ENCODE data around the gene PCMTD2. TPM values are rescaled to one million over a fixed set of nuclear protein-coding genes. Genes with fewer than 3 reads are reported as not detected.

Gene PCMTD2
- total and polyA plus RNA-seq, 10 of the 15 experiments (the other 5 are each of a cell fraction or from before 2014, with no cell fraction given): 6.8 to 36.8 (median 16.5) TPM

- CTCF ChIA-PET: interaction anchor here (2.5 kb wide), 1 partner anchor 8 kb away, joined by 7 read pairs; no protein-coding TSS in a partner anchor
- TF ChIP-seq YBX1 (IDR thresholded peaks at IDR 0.05): no peak
- POLR2A ChIA-PET: no interaction called here
- H3K9ac ChIP-seq (ENCODE audit: control insufficient read depth, insufficient read depth, low read length): no peak overlapping the region
- no peak overlapping the region for H2AFZ ChIP-seq (ENCODE audit: control insufficient read depth, low read depth, low read length)
- H4K20me1 ChIP-seq (ENCODE audit: control insufficient read depth, insufficient read depth): no peaks in the 10 kb centered on the region
- H3K27me3 ChIP-seq (replicated peaks in 1 of 2; ENCODE audit: control insufficient read depth in 2 of 2, insufficient read depth in 2 of 2, low read length in 1 of 2): no peaks in the 10 kb centered on the region; a peak in 1 of 4 replicates
- H3K4me3 ChIP-seq: no peak overlapping the region
- H3K27ac ChIP-seq (ENCODE audit: control insufficient read depth, insufficient read depth): no peak overlapping the region
- SMC1A ChIA-PET (ENCODE audit: uncharacterized antibody, unreplicated experiment): no interaction called here
- no peaks in the 10 kb centered on the region; a peak in 3 of 4 replicates for H3K36me3 ChIP-seq (ENCODE audit: control insufficient read depth in 2 of 2, insufficient read depth in 2 of 2, low read length in 1 of 2)
- no peak overlapping the region for H3K4me2 ChIP-seq (ENCODE audit: control insufficient read depth, insufficient read depth)
- DNase-seq (ENCODE audit: low read depth, low spot score): no peak
- RAD21 ChIA-PET (ENCODE audit: unreplicated experiment): no interaction called here
- no peaks in the 10 kb centered on the region for H3K9me3 ChIP-seq (replicated peaks; ENCODE audit: control insufficient read depth, insufficient read depth, low read length)
- no peaks in the 10 kb centered on the region for H3K79me2 ChIP-seq (ENCODE audit: control insufficient read depth, insufficient read depth, low read length)
- no TSS peak for BruUV-seq (replicated peaks)
- in situ Hi-C loops (cut with MboI) (no loop called here), intact Hi-C loops (cut with micrococcal nuclease; ENCODE audit: unreplicated experiment) (no loop called here)
- H3K4me1 ChIP-seq (ENCODE audit: control insufficient read depth, insufficient read depth, low read length): peaks cover 4% of the 10 kb centered on the region; the same call in 1 of the 2 replicates
- no peak for FAIRE-seq
- no peak for ATAC-seq
- 82% methylated on average over 4 of the region's 4 CpGs for WGBS (ENCODE audit: insufficient coverage, insufficient replicate concordance, low lambda C conversion rate, missing lambda C conversion rate)
These were observed 22.8 kb downstream of the PCMTD2 start for GRCh38 chr20:64278317-64278681.

DNA sequence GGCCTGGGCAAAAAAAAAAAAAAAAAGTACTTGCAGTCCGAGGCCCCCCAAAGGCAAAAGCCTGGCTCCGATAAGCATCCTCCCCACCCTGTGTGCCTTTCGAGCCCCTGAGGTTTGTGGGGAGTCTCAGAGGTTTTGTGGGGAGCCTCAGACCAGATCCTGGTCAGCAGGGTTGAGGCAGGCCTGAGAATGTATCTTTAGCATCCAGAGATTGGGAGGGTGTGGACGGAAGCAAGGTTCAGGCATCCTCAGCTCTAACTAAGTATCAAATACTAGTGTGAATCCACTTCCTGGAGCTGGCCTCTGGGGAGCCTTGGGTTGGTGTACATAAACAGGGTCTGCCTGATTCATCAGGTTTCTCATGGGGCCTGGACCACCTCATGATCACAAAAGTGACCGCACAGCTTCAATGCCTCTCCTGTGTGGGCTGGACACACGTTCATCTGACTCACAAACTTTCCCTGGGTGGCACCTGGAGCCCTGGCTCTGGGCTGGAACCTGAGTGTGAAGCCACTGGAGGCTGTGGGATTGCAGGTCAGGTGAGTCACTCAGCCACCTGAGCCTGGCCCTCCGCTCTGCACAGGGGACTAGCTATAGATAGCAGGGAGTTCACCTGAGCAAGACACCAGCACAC, 24.4 kb downstream of the PCMTD2 start:
- ChIA-PET CTCF (interaction anchor here (1.8 kb wide), 1 partner anchor 56 kb away, joined by 3 read pairs; no protein-coding TSS in a partner anchor), POLR2A (no interaction called here), SMC1A (ENCODE audit: uncharacterized antibody, unreplicated experiment) (no interaction called here), RAD21 (ENCODE audit: unreplicated experiment) (no interaction called here)
- no peaks in the 10 kb centered on the region; a peak in 1 of 4 replicates for H3K27me3 ChIP-seq (replicated peaks in 1 of 2; ENCODE audit: control insufficient read depth in 2 of 2, insufficient read depth in 2 of 2, low read length in 1 of 2)
- H3K27ac ChIP-seq (ENCODE audit: control insufficient read depth, insufficient read depth): no peak overlapping the region
- in situ Hi-C loops (cut with MboI) (no loop called here), intact Hi-C loops (cut with micrococcal nuclease; ENCODE audit: unreplicated experiment) (no loop called here)
- WGBS (ENCODE audit: insufficient coverage, insufficient replicate concordance, low lambda C conversion rate, missing lambda C conversion rate): 59% methylated on average over 7 of the region's 7 CpGs
- ATAC-seq (peak; percentile 36), FAIRE-seq (no peak), DNase-seq (ENCODE audit: low read depth, low spot score) (no peak)
- no peaks in the 10 kb centered on the region for H3K36me3 ChIP-seq (ENCODE audit: control insufficient read depth in 2 of 2, insufficient read depth in 2 of 2, low read length in 1 of 2)
- H3K79me2 ChIP-seq (ENCODE audit: control insufficient read depth, insufficient read depth, low read length): no peaks in the 10 kb centered on the region
- H3K4me2 ChIP-seq (ENCODE audit: control insufficient read depth, insufficient read depth): no peak overlapping the region
- H4K20me1 ChIP-seq (ENCODE audit: control insufficient read depth, insufficient read depth): no peaks in the 10 kb centered on the region
- no TSS peak for BruUV-seq (replicated peaks)
- TF ChIP-seq, protein P1, sequence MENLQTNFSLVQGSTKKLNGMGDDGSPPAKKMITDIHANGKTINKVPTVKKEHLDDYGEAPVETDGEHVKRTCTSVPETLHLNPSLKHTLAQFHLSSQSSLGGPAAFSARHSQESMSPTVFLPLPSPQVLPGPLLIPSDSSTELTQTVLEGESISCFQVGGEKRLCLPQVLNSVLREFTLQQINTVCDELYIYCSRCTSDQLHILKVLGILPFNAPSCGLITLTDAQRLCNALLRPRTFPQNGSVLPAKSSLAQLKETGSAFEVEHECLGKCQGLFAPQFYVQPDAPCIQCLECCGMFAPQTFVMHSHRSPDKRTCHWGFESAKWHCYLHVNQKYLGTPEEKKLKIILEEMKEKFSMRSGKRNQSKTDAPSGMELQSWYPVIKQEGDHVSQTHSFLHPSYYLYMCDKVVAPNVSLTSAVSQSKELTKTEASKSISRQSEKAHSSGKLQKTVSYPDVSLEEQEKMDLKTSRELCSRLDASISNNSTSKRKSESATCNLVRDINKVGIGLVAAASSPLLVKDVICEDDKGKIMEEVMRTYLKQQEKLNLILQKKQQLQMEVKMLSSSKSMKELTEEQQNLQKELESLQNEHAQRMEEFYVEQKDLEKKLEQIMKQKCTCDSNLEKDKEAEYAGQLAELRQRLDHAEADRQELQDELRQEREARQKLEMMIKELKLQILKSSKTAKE (IDR thresholded peaks at IDR 0.05; ENCODE audit: low read depth, poor library complexity, severe bottlenecking): no peak
- TF ChIP-seq SRF (IDR thresholded peaks at IDR 0.05; ENCODE audit: low read depth in 2 of 2, low read length in 2 of 2) (no peak), SP1 (IDR thresholded peaks at IDR 0.05; ENCODE audit: low read depth, low read length) (no peak)
- peaks cover 4% of the 10 kb centered on the region; the same call in 1 of the 2 replicates for H3K4me1 ChIP-seq (ENCODE audit: control insufficient read depth, insufficient read depth, low read length)
- no peaks in the 10 kb centered on the region for H3K9me3 ChIP-seq (replicated peaks; ENCODE audit: control insufficient read depth, insufficient read depth, low read length)
- no peak overlapping the region for H2AFZ ChIP-seq (ENCODE audit: control insufficient read depth, low read depth, low read length)
- no peak overlapping the region for H3K9ac ChIP-seq (ENCODE audit: control insufficient read depth, insufficient read depth, low read length)
- H3K4me3 ChIP-seq: no peak overlapping the region

Data from GM12878 (cell line).